GM23338 (cell line): Measurements from ENCODE around the gene RRM1. TPM values are rescaled to one million over a fixed set of nuclear protein-coding genes. Genes with fewer than 3 reads are reported as not detected.

Experiments
- ATAC-seq: fragments of 200-7000 bp; cut with Tn5 transposase; 3 replicates; pipeline ENCODE4 v1.9.1; 2020
- DNase-seq: peaks from one replicate; pipeline ENCODE4 v3.0.0-alpha.2; 2015; ENCODE audit warnings: low spot score
- H2AFZ ChIP-seq: fragments of 200-600 bp; sonication (generic); 2 replicates; pipeline ENCODE4 v1.8.0; 2016; ENCODE audit warnings: antibody characterized with exemption, mild to moderate bottlenecking, moderate library complexity
- H3F3A ChIP-seq: fragments of 200-600 bp; sonication (generic); replicated peaks from 2 replicates; pipeline ENCODE4 v1.8.0; 2017; ENCODE audit warnings: antibody characterized with exemption, mixed run types, low read depth
- H3K27ac ChIP-seq: fragments of 200-600 bp; sonication (generic); 2 replicates; pipeline ENCODE4 v1.6.1; 2016; ENCODE audit warnings: low read depth
- H3K27me3 ChIP-seq: fragments of 200-600 bp; sonication (generic); 2 replicates; pipeline ENCODE4 v1.8.0; 2016; ENCODE audit warnings: mild to moderate bottlenecking, mixed run types, moderate library complexity; ENCODE audit not compliant: insufficient read depth
- H3K36me3 ChIP-seq: fragments of 200-600 bp; sonication (generic); 2 replicates; pipeline ENCODE4 v1.8.0; 2016; ENCODE audit warnings: mild to moderate bottlenecking; ENCODE audit not compliant: insufficient read depth
- H3K4me1 ChIP-seq: fragments of 200-600 bp; sonication (generic); 2 replicates; pipeline ENCODE4 v1.8.0; 2016; ENCODE audit warnings: mild to moderate bottlenecking, moderate library complexity; ENCODE audit not compliant: insufficient read depth
- H3K4me2 ChIP-seq: fragments of 200-600 bp; sonication (generic); 2 replicates; pipeline ENCODE4 v1.7.1; 2017; ENCODE audit warnings: mixed run types
- H3K4me3 ChIP-seq: fragments of 200-600 bp; sonication (generic); 2 replicates; pipeline ENCODE4 v1.6.1; 2016; ENCODE audit warnings: mixed run types
- H3K79me2 ChIP-seq: fragments of 200-600 bp; sonication (generic); replicated peaks from 2 replicates; pipeline ENCODE4 v1.8.0; 2017; ENCODE audit warnings: mild to moderate bottlenecking; ENCODE audit not compliant: insufficient read depth
- H3K9me2 ChIP-seq: fragments of 200-600 bp; sonication (generic); 2 replicates; pipeline ENCODE4 v1.8.0; 2017; ENCODE audit not compliant: insufficient read depth
- H4K20me1 ChIP-seq: fragments of 200-600 bp; sonication (generic); replicated peaks from 2 replicates; pipeline ENCODE4 v1.8.0; 2017; ENCODE audit warnings: mild to moderate bottlenecking; ENCODE audit not compliant: insufficient read depth
- H3K27ac Mint-ChIP-seq: 2 replicates; pipeline ENCODE4 v1.8.0; 2020; ENCODE audit warnings: inconsistent platforms, mild to moderate bottlenecking, moderate library complexity, mixed read lengths
- H3K27me3 Mint-ChIP-seq: 3 replicates; pipeline ENCODE4 v1.8.0; 2022; ENCODE audit warnings: low read depth, mild to moderate bottlenecking, moderate library complexity, mixed read lengths, inconsistent platforms; ENCODE audit not compliant: insufficient read depth, poor library complexity
- H3K36me3 Mint-ChIP-seq: 3 replicates; pipeline ENCODE4 v1.8.0; 2021; ENCODE audit warnings: low read depth, mild to moderate bottlenecking, inconsistent platforms, moderate library complexity, mixed read lengths
- H3K4me1 Mint-ChIP-seq: 3 replicates; pipeline ENCODE4 v1.8.0; 2020; ENCODE audit warnings: mild to moderate bottlenecking, inconsistent platforms, mixed read lengths
- H3K4me3 Mint-ChIP-seq: 3 replicates; pipeline ENCODE4 v1.8.0; 2021; ENCODE audit warnings: moderate library complexity, mild to moderate bottlenecking, inconsistent platforms, mixed read lengths
- H3K9me3 Mint-ChIP-seq: 3 replicates; pipeline ENCODE4 v1.8.0; 2020; ENCODE audit warnings: moderate library complexity, mild to moderate bottlenecking, inconsistent platforms, mixed read lengths
- CREB1 ChIP-seq: fragments of 250-450 bp; sonication (Bioruptor Pico); IDR thresholded peaks from 2 replicates; pipeline ENCODE4 v1.5.0; 2020; ENCODE audit warnings: low read depth, mild to moderate bottlenecking, moderate library complexity
- EZH2 ChIP-seq: fragments of 200-600 bp; sonication (generic); IDR thresholded peaks from one replicate; pipeline ENCODE4 v1.8.0; 2017; ENCODE audit warnings: antibody characterized with exemption, mild to moderate bottlenecking, low read depth; ENCODE audit not compliant: unreplicated experiment
- EZH2phosphoT487 ChIP-seq: fragments of 200-600 bp; sonication (generic); IDR thresholded peaks from one replicate; pipeline ENCODE4 v1.8.1; 2018; ENCODE audit warnings: antibody characterized with exemption; ENCODE audit not compliant: unreplicated experiment
- JUNB ChIP-seq: IDR thresholded peaks from one replicate; pipeline ENCODE4 v1.6.1; 2016; ENCODE audit warnings: antibody characterized with exemption; ENCODE audit not compliant: unreplicated experiment
- NANOG ChIP-seq: IDR thresholded peaks from 2 replicates; pipeline ENCODE4 v1.6.1; 2016; ENCODE audit warnings: antibody characterized with exemption, borderline replicate concordance
- POLR2AphosphoS5 ChIP-seq: IDR thresholded peaks from 2 replicates; pipeline ENCODE4 v1.6.1; 2016; ENCODE audit warnings: antibody characterized with exemption, low read depth
- REST ChIP-seq: IDR thresholded peaks from one replicate; pipeline ENCODE4 v1.6.1; 2018; ENCODE audit warnings: antibody characterized with exemption; ENCODE audit not compliant: unreplicated experiment
- STAT1 ChIP-seq: IDR thresholded peaks from one replicate; pipeline ENCODE4 v1.6.1; 2016; ENCODE audit warnings: antibody characterized with exemption; ENCODE audit not compliant: unreplicated experiment
- ZNF114 ChIP-seq: fragments of 250-450 bp; sonication (Bioruptor Pico); IDR thresholded peaks from 2 replicates; pipeline ENCODE4 v1.5.0; 2020; ENCODE audit warnings: mild to moderate bottlenecking, moderate library complexity
- ZNF331 ChIP-seq: fragments of 250-450 bp; sonication (Bioruptor Pico); IDR thresholded peaks from 2 replicates; pipeline ENCODE4 v1.5.0; 2020; ENCODE audit warnings: low read depth, mild to moderate bottlenecking, moderate library complexity
- polyA plus RNA-seq: library from polyadenylated mRNA; unstranded; fragments of >200 nt; fragmentation: Nextera tagmentation; extraction: Ambion mirVana; gene quantifications from 2 replicates; pipeline ENCODE4 v1.2.1, GENCODE V29; 2016
- total RNA-seq: library from RNA; depleted of rRNA; stranded (reverse); fragments of >200 nt; shearing (Covaris generic); gene quantifications from 2 replicates; pipeline ENCODE4 v1.2.3, GENCODE V29; 2014
- TF ChIP-seq, protein P1 (sequence below), 2 experiments: fragments of 200-600 bp in 1 of 2; sonication (generic) in 1 of 2; conservative IDR thresholded peaks; 2 replicates each; pipeline versions ENCODE4 v1.5.1 to v1.6.1; 2016 to 2017; ENCODE audit warnings: antibody characterized with exemption in 2 of 2, low read depth in 2 of 2, mild to moderate bottlenecking in 2 of 2, moderate library complexity in 1 of 2
- TF ChIP-seq, protein P2 (sequence below): fragments of 250-450 bp; sonication (Bioruptor Pico); IDR thresholded peaks from 2 replicates; pipeline ENCODE4 v1.5.0; 2020; ENCODE audit warnings: mild to moderate bottlenecking, moderate library complexity
- TF ChIP-seq, protein P3 (sequence below): IDR thresholded peaks from 2 replicates; pipeline ENCODE4 v1.6.1; 2016; ENCODE audit warnings: antibody characterized with exemption

The RRM1 gene
- total and polyA plus RNA-seq, 2 experiments from 2014 or later = 47.3 to 96.8 TPM

GRCh38 chr11:4123218-4123617 lies 28.6 kb downstream of the RRM1 start:
- H3K9me3 Mint-ChIP-seq = no peaks in the 10 kb centered on the region
- peaks cover 39% of the 10 kb centered on the region for H3K36me3 ChIP-seq
- no peak overlapping the region for H3K4me2 ChIP-seq
- H3K79me2 ChIP-seq = no peaks in the 10 kb centered on the region
- peaks cover 1% of the 10 kb centered on the region for H3K27me3 Mint-ChIP-seq
- H3K4me3 ChIP-seq = no peak overlapping the region
- no peaks in the 10 kb centered on the region for H3K4me1 ChIP-seq
- H3F3A ChIP-seq = no peaks in the 10 kb centered on the region
- TF ChIP-seq EZH2phosphoT487 (no peak), JUNB (no peak), CREB1 (CRISPR knock-in tag) (no peak), NANOG (no peak), REST (no peak), STAT1 (no peak), EZH2 (no peak), ZNF114 (CRISPR knock-in tag) (no peak), POLR2AphosphoS5 (no peak), ZNF331 (no peak)
- TF ChIP-seq, protein P1, sequence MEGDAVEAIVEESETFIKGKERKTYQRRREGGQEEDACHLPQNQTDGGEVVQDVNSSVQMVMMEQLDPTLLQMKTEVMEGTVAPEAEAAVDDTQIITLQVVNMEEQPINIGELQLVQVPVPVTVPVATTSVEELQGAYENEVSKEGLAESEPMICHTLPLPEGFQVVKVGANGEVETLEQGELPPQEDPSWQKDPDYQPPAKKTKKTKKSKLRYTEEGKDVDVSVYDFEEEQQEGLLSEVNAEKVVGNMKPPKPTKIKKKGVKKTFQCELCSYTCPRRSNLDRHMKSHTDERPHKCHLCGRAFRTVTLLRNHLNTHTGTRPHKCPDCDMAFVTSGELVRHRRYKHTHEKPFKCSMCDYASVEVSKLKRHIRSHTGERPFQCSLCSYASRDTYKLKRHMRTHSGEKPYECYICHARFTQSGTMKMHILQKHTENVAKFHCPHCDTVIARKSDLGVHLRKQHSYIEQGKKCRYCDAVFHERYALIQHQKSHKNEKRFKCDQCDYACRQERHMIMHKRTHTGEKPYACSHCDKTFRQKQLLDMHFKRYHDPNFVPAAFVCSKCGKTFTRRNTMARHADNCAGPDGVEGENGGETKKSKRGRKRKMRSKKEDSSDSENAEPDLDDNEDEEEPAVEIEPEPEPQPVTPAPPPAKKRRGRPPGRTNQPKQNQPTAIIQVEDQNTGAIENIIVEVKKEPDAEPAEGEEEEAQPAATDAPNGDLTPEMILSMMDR (conservative IDR thresholded peaks at IDR 0.05; ENCODE audit: low read depth in 2 of 2) = no peak
- TF ChIP-seq, protein P2, sequence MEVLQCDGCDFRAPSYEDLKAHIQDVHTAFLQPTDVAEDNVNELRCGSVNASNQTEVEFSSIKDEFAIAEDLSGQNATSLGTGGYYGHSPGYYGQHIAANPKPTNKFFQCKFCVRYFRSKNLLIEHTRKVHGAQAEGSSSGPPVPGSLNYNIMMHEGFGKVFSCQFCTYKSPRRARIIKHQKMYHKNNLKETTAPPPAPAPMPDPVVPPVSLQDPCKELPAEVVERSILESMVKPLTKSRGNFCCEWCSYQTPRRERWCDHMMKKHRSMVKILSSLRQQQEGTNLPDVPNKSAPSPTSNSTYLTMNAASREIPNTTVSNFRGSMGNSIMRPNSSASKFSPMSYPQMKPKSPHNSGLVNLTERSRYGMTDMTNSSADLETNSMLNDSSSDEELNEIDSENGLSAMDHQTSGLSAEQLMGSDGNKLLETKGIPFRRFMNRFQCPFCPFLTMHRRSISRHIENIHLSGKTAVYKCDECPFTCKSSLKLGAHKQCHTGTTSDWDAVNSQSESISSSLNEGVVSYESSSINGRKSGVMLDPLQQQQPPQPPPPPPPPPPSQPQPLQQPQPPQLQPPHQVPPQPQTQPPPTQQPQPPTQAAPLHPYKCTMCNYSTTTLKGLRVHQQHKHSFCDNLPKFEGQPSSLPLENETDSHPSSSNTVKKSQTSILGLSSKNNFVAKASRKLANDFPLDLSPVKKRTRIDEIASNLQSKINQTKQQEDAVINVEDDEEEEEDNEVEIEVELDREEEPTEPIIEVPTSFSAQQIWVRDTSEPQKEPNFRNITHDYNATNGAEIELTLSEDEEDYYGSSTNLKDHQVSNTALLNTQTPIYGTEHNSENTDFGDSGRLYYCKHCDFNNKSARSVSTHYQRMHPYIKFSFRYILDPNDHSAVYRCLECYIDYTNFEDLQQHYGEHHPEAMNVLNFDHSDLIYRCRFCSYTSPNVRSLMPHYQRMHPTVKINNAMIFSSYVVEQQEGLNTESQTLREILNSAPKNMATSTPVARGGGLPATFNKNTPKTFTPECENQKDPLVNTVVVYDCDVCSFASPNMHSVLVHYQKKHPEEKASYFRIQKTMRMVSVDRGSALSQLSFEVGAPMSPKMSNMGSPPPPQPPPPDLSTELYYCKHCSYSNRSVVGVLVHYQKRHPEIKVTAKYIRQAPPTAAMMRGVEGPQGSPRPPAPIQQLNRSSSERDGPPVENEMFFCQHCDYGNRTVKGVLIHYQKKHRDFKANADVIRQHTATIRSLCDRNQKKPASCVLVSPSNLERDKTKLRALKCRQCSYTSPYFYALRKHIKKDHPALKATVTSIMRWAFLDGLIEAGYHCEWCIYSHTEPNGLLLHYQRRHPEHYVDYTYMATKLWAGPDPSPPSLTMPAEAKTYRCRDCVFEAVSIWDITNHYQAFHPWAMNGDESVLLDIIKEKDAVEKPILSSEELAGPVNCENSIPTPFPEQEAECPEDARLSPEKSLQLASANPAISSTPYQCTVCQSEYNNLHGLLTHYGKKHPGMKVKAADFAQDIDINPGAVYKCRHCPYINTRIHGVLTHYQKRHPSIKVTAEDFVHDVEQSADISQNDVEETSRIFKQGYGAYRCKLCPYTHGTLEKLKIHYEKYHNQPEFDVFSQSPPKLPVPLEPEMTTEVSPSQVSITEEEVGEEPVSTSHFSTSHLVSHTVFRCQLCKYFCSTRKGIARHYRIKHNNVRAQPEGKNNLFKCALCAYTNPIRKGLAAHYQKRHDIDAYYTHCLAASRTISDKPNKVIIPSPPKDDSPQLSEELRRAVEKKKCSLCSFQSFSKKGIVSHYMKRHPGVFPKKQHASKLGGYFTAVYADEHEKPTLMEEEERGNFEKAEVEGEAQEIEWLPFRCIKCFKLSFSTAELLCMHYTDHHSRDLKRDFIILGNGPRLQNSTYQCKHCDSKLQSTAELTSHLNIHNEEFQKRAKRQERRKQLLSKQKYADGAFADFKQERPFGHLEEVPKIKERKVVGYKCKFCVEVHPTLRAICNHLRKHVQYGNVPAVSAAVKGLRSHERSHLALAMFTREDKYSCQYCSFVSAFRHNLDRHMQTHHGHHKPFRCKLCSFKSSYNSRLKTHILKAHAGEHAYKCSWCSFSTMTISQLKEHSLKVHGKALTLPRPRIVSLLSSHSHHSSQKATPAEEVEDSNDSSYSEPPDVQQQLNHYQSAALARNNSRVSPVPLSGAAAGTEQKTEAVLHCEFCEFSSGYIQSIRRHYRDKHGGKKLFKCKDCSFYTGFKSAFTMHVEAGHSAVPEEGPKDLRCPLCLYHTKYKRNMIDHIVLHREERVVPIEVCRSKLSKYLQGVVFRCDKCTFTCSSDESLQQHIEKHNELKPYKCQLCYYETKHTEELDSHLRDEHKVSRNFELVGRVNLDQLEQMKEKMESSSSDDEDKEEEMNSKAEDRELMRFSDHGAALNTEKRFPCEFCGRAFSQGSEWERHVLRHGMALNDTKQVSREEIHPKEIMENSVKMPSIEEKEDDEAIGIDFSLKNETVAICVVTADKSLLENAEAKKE (CRISPR knock-in tag) = no peak
- TF ChIP-seq, protein P3, sequence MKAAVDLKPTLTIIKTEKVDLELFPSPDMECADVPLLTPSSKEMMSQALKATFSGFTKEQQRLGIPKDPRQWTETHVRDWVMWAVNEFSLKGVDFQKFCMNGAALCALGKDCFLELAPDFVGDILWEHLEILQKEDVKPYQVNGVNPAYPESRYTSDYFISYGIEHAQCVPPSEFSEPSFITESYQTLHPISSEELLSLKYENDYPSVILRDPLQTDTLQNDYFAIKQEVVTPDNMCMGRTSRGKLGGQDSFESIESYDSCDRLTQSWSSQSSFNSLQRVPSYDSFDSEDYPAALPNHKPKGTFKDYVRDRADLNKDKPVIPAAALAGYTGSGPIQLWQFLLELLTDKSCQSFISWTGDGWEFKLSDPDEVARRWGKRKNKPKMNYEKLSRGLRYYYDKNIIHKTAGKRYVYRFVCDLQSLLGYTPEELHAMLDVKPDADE = no peak
- no peak overlapping the region for H2AFZ ChIP-seq
- H3K4me1 Mint-ChIP-seq = no peaks in the 10 kb centered on the region
- H3K36me3 Mint-ChIP-seq = peaks cover 61% of the 10 kb centered on the region
- H3K27me3 ChIP-seq = no peaks in the 10 kb centered on the region
- H3K4me3 Mint-ChIP-seq = no peak overlapping the region
- H4K20me1 ChIP-seq = no peaks in the 10 kb centered on the region; the same call in none of the 2 replicates
- H3K27ac ChIP-seq = no peak overlapping the region
- ATAC-seq (no peak), DNase-seq (no peak)
- H3K27ac Mint-ChIP-seq = no peak overlapping the region
- no peaks in the 10 kb centered on the region for H3K9me2 ChIP-seq
